PFSK-1 (cell line): ENCODE measurements around the gene CSNK1G2.

ENCODE experiments used
- FOXP2 ChIP-seq: optimal IDR thresholded peaks from 2 replicates; pipeline ENCODE3; 2011; ENCODE audit warnings: borderline replicate concordance, control low read depth, inconsistent platforms; ENCODE audit not compliant: insufficient read depth; ENCODE audit errors: extremely low read length, extremely low read depth
- POLR2AphosphoS5 ChIP-seq: IDR thresholded peaks from 2 replicates; pipeline ENCODE4 v1.6.1; 2012; ENCODE audit warnings: low read depth, mild to moderate bottlenecking, control low read depth, low read length, moderate library complexity
- SIN3A ChIP-seq: IDR thresholded peaks from 2 replicates; pipeline ENCODE4 v1.6.1; 2012; ENCODE audit warnings: mild to moderate bottlenecking, low read length, moderate library complexity, borderline replicate concordance; ENCODE audit not compliant: insufficient read depth
- TAF1 ChIP-seq: IDR thresholded peaks from 2 replicates; pipeline ENCODE4 v1.6.1; 2012; ENCODE audit warnings: low read length, control low read depth, borderline replicate concordance; ENCODE audit not compliant: insufficient read depth
- TF ChIP-seq, protein P1 (sequence below), 2 experiments: IDR thresholded peaks; 2 replicates each; pipeline versions ENCODE4 v1.6.1 to v1.8.0; 2011 to 2012; ENCODE audit warnings: low read depth in 2 of 2, low read length in 2 of 2, control low read depth in 1 of 2, inconsistent platforms in 1 of 2, mild to moderate bottlenecking in 1 of 2, moderate library complexity in 1 of 2; ENCODE audit not compliant: insufficient read depth in 1 of 2

Gene CSNK1G2

DNA sequence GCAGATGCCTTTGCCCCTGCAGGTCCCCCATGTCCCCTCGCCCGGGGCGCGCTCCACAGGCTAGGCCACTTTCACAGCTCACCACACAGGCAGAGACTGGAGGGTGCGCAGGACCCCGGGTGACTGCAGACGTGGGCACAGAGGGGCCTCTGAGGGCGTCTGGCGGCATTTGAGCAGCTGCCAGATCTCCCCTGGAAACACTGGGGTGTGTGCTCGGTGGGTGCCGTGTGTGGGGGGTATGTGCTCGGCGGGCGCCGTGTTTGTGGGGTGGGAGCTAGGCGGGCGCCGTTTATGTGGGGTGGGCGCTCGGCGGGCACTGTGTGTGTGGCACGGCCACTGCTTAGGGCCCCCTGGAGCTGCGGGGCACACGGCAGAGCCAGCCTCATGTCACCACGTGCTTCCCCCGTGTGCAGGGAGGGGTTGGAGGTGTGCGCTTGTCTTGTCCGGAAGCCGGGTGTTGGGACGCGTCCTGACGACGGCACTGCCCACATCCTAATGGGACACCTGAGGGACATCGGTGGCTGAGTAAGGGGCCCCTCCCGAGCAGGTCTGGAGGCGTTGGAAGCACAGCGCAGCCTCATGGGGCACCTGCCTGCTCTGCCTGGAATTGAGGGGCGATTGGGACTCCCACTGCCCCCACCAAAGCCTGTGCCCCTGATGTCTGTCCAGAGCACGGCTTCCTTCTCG is 16.7 kb downstream of the CSNK1G2 start:
- TF ChIP-seq FOXP2 (no peak), POLR2AphosphoS5 (no peak), TAF1 (no peak), SIN3A (no peak)
- TF ChIP-seq, protein P1, sequence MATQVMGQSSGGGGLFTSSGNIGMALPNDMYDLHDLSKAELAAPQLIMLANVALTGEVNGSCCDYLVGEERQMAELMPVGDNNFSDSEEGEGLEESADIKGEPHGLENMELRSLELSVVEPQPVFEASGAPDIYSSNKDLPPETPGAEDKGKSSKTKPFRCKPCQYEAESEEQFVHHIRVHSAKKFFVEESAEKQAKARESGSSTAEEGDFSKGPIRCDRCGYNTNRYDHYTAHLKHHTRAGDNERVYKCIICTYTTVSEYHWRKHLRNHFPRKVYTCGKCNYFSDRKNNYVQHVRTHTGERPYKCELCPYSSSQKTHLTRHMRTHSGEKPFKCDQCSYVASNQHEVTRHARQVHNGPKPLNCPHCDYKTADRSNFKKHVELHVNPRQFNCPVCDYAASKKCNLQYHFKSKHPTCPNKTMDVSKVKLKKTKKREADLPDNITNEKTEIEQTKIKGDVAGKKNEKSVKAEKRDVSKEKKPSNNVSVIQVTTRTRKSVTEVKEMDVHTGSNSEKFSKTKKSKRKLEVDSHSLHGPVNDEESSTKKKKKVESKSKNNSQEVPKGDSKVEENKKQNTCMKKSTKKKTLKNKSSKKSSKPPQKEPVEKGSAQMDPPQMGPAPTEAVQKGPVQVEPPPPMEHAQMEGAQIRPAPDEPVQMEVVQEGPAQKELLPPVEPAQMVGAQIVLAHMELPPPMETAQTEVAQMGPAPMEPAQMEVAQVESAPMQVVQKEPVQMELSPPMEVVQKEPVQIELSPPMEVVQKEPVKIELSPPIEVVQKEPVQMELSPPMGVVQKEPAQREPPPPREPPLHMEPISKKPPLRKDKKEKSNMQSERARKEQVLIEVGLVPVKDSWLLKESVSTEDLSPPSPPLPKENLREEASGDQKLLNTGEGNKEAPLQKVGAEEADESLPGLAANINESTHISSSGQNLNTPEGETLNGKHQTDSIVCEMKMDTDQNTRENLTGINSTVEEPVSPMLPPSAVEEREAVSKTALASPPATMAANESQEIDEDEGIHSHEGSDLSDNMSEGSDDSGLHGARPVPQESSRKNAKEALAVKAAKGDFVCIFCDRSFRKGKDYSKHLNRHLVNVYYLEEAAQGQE (IDR thresholded peaks at IDR 0.05; ENCODE audit: insufficient read depth in 1 of 2, low read depth in 2 of 2, low read length in 2 of 2): no peak

DNA sequence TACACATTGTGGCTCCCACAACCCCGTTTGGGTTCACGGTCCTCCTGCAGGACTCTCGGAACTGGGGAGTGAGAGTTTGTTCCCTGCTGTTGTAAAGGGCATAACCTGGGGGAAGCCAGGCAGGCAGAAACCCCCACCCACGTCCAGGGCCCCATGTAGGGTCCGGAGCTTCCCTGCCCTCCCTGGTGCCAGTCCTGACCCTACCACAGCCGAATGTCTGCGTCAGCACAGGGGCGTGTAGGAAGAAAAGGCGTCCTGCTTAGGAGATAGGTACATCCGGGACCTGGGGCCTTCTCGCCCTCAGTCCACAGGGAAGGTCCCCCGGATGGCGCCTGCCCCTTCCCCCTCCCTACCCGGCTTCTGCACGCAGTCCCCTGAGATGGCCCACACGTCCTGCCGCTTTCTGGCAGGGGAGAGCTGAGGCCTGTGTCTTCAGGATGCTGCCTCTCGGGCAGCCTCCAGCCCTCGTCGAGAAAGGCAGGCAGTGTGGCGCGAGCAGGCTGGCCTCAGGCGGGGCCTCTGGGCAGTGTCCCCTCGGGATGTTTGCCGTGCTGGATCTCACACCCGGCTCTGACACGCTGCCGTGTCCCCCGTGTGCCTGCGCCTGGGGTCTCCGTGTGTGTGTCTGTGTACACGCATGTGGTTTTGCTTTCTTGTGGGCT is 19.1 kb downstream of the CSNK1G2 start:
- TF ChIP-seq SIN3A (no peak), TAF1 (no peak), FOXP2 (no peak)

DNA sequence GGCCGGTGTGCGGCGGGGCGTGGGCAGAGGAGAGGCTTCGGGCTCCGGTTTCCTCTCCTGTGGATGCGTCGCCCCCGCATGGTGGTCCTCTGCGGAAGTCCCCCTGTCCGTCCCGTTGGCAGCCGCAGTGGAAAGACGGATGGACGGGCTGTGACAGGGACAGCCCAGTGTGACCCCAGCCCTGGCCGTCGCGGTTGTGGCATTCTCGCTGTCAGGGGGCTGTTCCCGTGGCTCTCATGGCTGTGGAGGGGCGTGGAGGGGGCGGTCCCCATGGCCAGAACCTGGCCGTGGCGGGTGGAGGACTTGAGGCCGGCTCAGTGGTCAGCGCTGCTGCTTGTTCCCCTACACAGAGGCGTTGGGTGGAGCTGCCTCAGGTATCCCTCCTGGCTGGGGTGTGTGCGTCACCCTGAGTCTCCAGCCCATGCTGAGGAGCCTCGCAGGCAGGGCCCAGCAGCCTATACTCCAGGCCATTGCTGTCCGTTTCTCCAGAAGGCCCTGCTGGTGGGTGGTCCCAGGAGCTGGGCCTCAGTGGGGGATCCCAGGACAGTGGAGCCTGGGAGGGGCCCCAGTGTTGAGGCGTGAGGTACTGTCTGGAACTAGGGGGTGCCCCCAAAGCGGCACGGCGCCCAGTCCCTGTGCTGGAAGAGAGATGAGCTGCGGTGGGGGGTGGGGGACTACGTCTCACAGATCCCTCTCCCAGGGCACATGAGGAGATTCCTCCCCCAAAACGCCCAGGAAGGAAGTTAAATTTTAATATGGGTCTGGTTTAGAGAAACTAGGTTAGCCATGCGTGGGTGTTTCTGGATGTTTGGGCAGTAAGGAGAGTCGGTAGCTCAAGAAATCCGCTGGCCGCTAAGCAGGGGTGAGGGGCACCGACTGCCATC is 20.3 kb downstream of the CSNK1G2 start:
- no peak for TF ChIP-seq POLR2AphosphoS5
- TF ChIP-seq SIN3A: no peak
- TF ChIP-seq TAF1: no peak
- TF ChIP-seq, protein P1 (IDR thresholded peaks at IDR 0.05; ENCODE audit: insufficient read depth in 1 of 2, low read depth in 2 of 2, low read length in 2 of 2): no peak
- no peak for TF ChIP-seq FOXP2

DNA sequence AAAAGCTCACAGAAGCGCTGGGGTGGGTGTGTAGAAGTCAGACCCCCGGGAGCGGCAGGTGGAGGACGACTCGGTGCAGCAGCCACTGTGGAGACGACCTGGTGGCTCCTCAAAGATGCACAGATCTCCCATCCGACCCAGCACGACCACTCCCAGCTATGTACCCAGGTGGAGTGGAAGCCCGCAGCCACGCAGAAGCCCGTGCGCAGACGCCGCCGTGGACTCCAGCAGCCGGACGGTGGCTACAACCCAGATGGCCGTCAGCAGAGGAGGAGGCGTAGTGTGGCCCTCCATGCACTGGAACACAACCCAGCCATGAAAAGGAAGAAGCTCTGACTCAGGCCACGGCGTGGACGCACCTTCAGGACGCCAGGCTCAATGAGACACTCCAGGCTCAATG is 21.7 kb downstream of the CSNK1G2 start:
- TF ChIP-seq SIN3A (no peak), FOXP2 (no peak), POLR2AphosphoS5 (no peak), TAF1 (no peak)
- TF ChIP-seq, protein P1 (IDR thresholded peaks at IDR 0.05; ENCODE audit: insufficient read depth in 1 of 2, low read depth in 2 of 2, low read length in 2 of 2): no peak

DNA sequence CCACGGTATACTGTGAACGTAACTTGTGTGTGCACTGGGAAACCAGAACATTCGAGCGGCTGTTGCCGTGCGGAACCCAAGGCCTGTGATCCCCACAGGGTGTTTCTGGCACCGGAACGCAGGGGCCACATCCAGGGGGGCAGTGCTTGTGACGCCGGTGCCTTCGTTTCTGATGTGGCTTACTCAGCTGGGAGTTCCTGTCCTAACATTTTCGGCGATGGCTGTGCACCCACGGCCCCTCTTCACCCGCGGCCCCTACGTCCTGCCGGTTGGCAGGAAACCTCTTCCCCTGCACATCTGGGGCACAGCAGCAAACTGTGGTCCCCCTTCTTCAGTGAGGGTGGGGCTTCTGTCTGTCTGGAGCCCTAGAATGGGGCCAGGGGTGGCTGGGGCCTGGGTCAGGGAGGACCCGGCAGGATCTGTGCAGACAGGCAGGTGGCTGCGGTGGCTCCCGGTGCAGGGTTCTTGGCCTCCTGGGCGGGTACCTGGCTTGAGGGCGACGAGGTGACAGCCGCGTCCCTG is 26.2 kb downstream of the CSNK1G2 start:
- TF ChIP-seq FOXP2 (no peak), POLR2AphosphoS5 (no peak), TAF1 (no peak), SIN3A (no peak)
- TF ChIP-seq, protein P1 (IDR thresholded peaks at IDR 0.05; ENCODE audit: insufficient read depth in 1 of 2, low read depth in 2 of 2, low read length in 2 of 2): no peak
